ENCODE data around the gene IL11RA.

The IL11RA gene

GRCh38 chr9:34651876-34652601 lies at the start of gene IL11RA:
TSS of gene IL11RA (plus strand) at chr9:34652185. CDS start at chr9:34655218, 3,033 bp downstream.
- peak; percentile 98 for DNase-seq (ENCODE audit: low read depth, low spot score)

DNA sequence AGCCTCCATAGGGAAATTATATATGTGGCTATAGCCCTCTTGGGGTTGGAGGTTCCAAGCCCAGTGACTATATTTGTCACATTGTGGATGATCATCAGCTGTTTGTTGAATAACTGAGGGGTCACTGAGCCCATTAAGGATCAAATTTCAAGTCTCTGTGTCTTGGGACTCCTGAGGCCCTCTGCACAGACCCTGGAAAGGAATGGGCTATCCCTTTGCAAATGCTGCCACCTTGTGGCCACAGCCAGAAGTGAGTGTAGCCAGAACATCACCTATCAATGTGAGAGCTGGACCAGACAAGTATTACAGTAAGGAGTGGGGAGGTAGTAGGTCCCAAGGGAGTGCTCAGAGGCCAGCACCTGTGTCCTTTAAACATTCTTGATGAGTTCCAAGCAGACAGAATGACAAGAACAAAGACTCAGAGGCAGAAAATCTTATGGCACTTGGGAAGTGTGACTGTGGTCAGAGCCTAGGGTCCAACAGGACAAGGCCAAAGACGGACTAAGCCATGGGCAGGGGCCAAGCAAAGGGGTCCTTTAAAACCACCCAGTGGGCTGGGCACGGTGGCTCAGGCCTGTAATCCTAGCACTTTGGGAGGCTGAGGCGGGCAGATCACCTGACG lies 48.3 kb upstream of the IL11RA start:
- DNase-seq (ENCODE audit: low read depth, low spot score) = peak; percentile 87

GRCh38 chr9:34606190-34606589 lies 45.8 kb upstream of the IL11RA start:
- no peak for DNase-seq (ENCODE audit: low read depth, low spot score)

DNA sequence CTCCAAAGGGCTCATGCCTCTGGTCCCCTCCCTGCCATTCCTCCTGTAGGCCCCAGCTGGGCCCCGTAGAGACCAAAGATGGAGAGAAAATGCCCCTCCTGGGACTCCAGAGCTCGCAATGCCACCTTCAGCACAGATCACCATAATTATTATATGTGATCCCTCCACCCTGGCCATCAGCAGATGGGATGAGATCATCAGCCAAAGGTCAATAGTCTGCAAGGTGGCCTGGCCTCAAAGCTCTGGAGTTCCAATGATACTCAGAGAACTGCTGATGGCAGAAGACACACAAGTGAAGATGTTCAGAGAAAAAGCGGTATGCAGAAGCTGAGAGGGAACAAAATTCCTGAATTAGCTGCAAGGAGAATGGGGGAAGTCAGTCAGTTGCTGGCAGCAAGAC lies 45.1 kb upstream of the IL11RA start:
- no peak for DNase-seq (ENCODE audit: low read depth, low spot score)

GRCh38 chr9:34607331-34607730 lies 44.7 kb upstream of the IL11RA start:
- DNase-seq (ENCODE audit: low read depth, low spot score) = no peak

- no peak for DNase-seq (ENCODE audit: low read depth, low spot score)
These were observed 41.4 kb upstream of the IL11RA start for GRCh38 chr9:34610434-34611206.

DNA sequence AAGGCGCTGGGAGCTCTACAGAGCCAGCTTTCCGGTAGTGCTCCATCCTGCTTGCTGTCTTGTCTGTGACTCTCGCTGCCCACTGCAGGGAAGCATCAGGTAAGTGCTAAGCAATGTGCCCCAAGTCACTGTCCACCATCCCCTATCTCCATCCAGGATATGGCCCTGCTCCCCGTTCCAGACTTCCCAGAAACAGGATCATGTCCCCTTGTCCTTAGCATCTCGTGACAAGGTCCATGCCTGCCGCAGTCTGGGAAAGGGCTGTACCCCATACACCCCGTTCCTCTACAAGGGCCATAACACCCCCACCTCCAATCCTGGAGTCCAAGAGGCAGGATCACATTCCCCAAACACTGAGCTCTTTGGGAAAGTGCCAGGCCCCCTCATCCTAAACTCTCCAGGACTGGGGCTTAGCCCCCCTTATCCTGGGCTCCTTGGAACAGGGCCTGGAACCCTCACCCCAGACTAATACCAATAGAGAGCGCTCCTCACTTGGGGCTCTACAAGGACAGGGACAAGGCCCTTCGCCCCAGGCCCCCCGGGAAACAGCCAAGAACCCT lies 40.7 kb upstream of the IL11RA start:
- no peak for DNase-seq (ENCODE audit: low read depth, low spot score)

- peak; percentile 83 for DNase-seq (ENCODE audit: low read depth, low spot score)
These were observed 39.9 kb upstream of the IL11RA start, which contains the start of gene RPP25L for GRCh38 chr9:34611811-34612787. TSS of gene RPP25L (minus strand) at chr9:34612097. CDS start at chr9:34611296, 801 bp downstream.

DNA sequence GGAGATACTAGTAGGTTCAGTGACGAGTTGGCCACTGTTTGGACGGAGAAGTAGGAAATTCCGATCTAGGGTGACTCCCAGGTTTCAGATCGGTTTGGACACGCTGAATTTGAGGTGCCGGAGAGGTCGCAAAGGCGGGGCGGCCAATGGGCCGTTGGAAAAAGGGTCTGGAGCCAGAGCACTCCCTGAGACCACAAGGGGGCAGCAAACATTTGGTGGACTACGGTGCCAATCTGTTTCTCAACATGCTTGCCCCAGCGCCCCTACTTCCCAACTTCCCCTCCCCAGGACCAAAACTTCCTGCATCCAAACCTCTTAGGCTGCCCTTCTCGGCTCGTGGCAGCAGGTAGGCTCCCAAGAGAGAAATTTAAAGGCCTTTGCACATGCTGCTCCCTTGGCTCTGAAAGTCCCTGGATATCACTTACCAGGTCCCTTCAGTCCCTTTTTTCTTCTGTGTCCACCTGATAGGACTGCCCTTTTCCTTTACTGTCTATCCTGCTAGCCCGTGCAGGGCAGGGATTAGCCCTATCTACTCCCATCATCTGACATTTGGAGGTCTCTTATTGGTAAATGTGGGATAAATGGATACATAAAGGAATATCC lies 39.1 kb upstream of the IL11RA start:
- DNase-seq (ENCODE audit: low read depth, low spot score) = peak; percentile 89

DNA sequence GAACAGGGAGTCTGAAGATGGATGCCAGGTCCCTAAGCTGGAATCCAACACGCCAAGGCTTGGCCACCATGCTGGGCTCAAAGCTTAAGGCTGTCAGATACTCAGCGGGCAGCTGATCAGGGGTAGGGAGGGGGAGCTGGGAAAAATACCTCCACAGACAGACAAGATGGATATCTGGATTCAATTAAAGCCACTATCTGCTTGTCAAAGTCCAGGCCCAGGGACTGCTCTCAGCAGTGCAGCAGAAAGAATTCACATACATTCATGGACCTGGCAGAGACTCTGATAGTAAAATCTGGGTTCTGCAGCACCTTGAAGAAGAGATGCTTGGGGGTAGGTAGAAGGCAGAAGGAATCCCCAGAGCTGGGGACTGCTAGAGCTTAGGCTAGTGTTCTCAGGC lies 36.9 kb upstream of the IL11RA start:
- DNase-seq (ENCODE audit: low read depth, low spot score) = peak; percentile 21

DNA sequence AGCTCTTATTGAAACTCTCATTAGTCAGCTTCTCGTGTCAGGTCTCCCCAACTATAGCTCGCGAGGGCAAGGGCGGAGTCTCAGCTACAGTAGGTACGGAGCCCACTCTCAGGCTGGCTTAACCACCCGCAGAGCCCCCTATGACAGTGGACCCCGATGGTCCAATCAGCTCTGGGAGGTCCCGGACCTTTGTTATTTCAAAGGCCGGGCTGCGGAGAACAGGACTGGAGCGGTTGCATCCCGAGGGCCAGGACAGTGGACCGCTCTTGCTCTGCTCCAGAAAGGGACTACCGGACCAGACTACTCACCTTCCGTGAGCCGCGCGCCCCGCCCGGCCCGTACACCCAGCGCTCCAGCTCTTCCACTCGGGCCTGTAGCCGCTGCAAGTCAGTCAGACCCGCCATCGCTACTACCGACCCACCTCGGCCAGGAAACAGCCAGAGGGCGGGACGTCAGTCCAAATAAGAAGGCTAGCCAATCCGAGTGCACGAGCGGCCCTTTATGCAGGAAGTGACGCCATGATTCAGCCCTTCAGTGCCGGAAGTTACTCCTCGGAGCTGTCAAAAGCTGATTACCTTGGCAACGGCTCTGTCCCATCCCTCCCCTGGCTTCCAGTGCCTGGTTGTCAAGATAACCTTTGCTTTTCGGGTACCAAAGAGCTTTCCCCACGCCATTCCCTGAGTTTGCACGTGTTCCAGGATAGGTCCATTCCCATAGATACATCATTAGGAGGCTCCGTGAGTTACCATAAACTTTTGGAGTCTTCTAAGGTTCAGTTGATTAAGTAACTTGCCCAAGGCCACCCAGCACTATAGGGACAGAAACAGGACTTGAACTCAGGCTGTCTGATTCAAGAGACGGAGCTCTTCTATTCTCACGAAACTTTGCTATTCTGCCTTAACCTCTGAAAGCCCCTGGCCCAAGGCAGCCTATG lies 31.7 kb upstream of the IL11RA start, which contains the start of gene DCTN3:
DCTN3 (minus strand) TSS at position 435 of the 934 bp plus-strand sequence; CDS start at position 404, 31 bp downstream.
- peak; percentile 95 for DNase-seq (ENCODE audit: low read depth, low spot score)

DNA sequence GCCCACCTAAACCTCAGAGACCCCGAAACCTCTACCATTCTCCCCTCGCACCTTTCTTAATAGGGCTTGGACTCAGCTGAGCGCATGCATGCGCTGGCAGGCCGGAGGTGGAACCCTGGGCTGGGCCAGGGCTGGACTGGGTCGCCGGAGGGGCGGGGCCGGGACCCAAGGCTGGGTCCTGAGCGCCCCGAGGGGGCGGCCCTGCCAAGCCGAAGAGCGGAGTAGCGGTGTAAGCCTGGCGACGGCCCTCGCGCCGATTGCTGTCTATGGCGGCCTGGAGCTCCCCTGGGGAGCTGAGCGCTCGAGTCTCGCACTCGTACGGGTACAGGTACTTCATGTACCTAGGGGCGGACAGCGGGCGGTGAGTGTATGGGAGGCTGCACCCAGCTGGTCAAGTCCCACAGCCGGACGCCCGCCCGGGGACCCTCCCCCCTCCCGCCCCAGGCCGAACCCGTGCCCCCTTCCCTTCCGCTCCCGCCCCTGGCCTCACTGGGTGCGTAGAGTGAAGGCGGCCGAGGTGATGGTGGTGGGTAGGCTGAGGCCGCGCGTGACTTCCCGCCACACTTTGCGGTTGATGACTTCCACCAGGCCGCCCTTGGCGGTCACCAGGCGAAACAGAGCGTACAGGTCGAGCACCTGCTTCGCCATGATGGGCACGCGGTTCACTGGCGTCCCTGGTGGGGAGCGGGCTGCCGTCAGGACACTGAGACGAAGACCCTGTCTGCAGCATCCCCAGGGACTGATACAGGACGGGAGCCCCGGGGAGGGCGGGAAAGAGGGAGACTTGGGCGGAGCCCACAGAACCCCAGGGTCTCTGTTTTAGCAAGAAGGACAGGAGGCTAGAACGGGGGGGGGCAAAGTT lies 28.4 kb upstream of the IL11RA start:
- DNase-seq (ENCODE audit: low read depth, low spot score) = peak; percentile 25

- peak; percentile 70 for DNase-seq (ENCODE audit: low read depth, low spot score)
These were observed 27.4 kb upstream of the IL11RA start for GRCh38 chr9:34624475-34625185.

DNA sequence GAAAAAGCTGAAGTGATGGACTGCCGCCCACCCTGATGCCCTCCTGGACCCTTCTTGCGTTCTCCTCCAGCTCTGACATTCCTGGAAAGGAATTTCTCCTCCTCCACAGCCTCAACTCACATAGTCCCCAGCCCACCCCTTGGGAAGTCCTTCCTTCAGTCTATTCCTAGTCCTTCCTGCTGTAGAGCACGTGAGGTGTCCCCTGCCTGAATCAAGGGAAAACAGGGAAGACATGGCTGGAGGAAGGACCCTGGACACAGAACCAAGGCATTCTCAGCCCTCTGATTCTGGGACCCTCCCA lies 26.8 kb upstream of the IL11RA start:
- DNase-seq (ENCODE audit: low read depth, low spot score) = no peak

GRCh38 chr9:34627716-34628655 lies 24.0 kb upstream of the IL11RA start:
- no peak for DNase-seq (ENCODE audit: low read depth, low spot score)

- no peak for DNase-seq (ENCODE audit: low read depth, low spot score)
These were observed 23.1 kb upstream of the IL11RA start, which contains the start of gene ARID3C for GRCh38 chr9:34628656-34629490. TSS of gene ARID3C (minus strand) at chr9:34629066. CDS start at chr9:34628014, 1,052 bp downstream.

All from ELF-1 (cell line).